Peyer's patch (tissue), 4 donors: ENCODE measurements around the gene PLEKHG1.
A peak's percentile ranks its signal among the peaks of the same experiment; 100 is the strongest.

Experiments
- POLR2A ChIP-seq, 2 donors: fragments of 450-650 bp; IDR thresholded peaks; one replicate each; pipeline ENCODE4 v1.5.1; 2017; ENCODE audit warnings: antibody characterized with exemption in 2 of 2, mild to moderate bottlenecking in 2 of 2, moderate library complexity in 2 of 2
- TF ChIP-seq, protein P1 (sequence below), 6 experiments: fragments of 450-650 bp in 4 of 6; fragments of 200-600 bp in 2 of 6; sonication (generic) in 1 of 6; IDR thresholded peaks; one replicate each; pipeline ENCODE4 v1.5.1; 2017 to 2019; ENCODE audit warnings: antibody characterized with exemption in 6 of 6, mild to moderate bottlenecking in 3 of 6, moderate library complexity in 1 of 6

GRCh38 chr6:150596439-150596838, 3.2 kb upstream of the PLEKHG1 start:
- TF ChIP-seq, protein P1, sequence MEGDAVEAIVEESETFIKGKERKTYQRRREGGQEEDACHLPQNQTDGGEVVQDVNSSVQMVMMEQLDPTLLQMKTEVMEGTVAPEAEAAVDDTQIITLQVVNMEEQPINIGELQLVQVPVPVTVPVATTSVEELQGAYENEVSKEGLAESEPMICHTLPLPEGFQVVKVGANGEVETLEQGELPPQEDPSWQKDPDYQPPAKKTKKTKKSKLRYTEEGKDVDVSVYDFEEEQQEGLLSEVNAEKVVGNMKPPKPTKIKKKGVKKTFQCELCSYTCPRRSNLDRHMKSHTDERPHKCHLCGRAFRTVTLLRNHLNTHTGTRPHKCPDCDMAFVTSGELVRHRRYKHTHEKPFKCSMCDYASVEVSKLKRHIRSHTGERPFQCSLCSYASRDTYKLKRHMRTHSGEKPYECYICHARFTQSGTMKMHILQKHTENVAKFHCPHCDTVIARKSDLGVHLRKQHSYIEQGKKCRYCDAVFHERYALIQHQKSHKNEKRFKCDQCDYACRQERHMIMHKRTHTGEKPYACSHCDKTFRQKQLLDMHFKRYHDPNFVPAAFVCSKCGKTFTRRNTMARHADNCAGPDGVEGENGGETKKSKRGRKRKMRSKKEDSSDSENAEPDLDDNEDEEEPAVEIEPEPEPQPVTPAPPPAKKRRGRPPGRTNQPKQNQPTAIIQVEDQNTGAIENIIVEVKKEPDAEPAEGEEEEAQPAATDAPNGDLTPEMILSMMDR (IDR thresholded peaks at IDR 0.05) = no peak
- TF ChIP-seq POLR2A (IDR thresholded peaks at IDR 0.05) = peak in 1 of 2 donors; percentile 25
